LNCaP clone FGC (cell line): ENCODE results near the gene RRAS.

ENCODE experiments used
- DNase-seq: peaks from one replicate; pipeline ENCODE4 v3.0.0-alpha.2; 2011; ENCODE audit warnings: low read depth
- H3K4me3 ChIP-seq: 2 replicates; pipeline ENCODE4 v1.5.1; 2011; ENCODE audit warnings: mild to moderate bottlenecking, low read depth, low read length, control low read depth
- CTCF ChIP-seq: IDR thresholded peaks from 2 replicates; pipeline ENCODE4 v1.5.1; 2012; ENCODE audit warnings: mild to moderate bottlenecking; ENCODE audit not compliant: control insufficient read depth, insufficient read depth; ENCODE audit errors: extremely low read depth

RRAS gene

GRCh38 chr19:49658566-49659442 lies 18.9 kb upstream of the RRAS start:
- no peak overlapping the region for H3K4me3 ChIP-seq
- no peak for TF ChIP-seq CTCF

GRCh38 chr19:49658139-49658517 lies 18.2 kb upstream of the RRAS start:
- no peak for TF ChIP-seq CTCF
- H3K4me3 ChIP-seq, result no peak overlapping the region
- no peak for DNase-seq

More at GRCh38 chr19:49658566-49659442, 18.9 kb upstream of the RRAS start:
- no peak for DNase-seq

GRCh38 chr19:49657493-49658138 lies 17.7 kb upstream of the RRAS start:
- DNase-seq, result no peak
- no peak for TF ChIP-seq CTCF
- no peak overlapping the region for H3K4me3 ChIP-seq

GRCh38 chr19:49656456-49657109 lies 16.6 kb upstream of the RRAS start:
- no peak for DNase-seq
- TF ChIP-seq CTCF, result no peak
- H3K4me3 ChIP-seq, result no peak overlapping the region

GRCh38 chr19:49655570-49656455 lies 15.9 kb upstream of the RRAS start:
- H3K4me3 ChIP-seq, result no peak overlapping the region
- DNase-seq, result no peak
- TF ChIP-seq CTCF, result no peak

- TF ChIP-seq CTCF, result no peak
- H3K4me3 ChIP-seq, result no peak overlapping the region
- DNase-seq, result no peak
Observed at GRCh38 chr19:49654581-49654980, 14.6 kb upstream of the RRAS start.
